GM13976 (cell line): Measurements from ENCODE around the gene ADAMTS4.
A peak's percentile ranks its signal among the peaks of the same experiment; 100 is the strongest.

Experiments used
- DNase-seq: peaks from one replicate; pipeline ENCODE4 v3.0.0; 2012; ENCODE audit warnings: low spot score
- CTCF ChIP-seq: IDR thresholded peaks from 2 replicates; pipeline ENCODE4 v1.5.1; 2012; ENCODE audit warnings: borderline replicate concordance, mild to moderate bottlenecking; ENCODE audit not compliant: insufficient read depth; ENCODE audit errors: extremely low read depth, missing control alignments, control extremely low read depth
- in situ Hi-C: fragments of 300-500 bp; cut with MboI; formaldehyde crosslinking; loops from one replicate; pipeline ENCODE4 v1.12.0; 2022; ENCODE audit warnings: low sequenced_read_pairs, mixed read lengths, inconsistent platforms; ENCODE audit not compliant: unreplicated experiment

Gene ADAMTS4

GRCh38 chr1:161233102-161233501 is 34.2 kb upstream of the ADAMTS4 start:
- in situ Hi-C loops = no loop called here
- no peak for TF ChIP-seq CTCF
- no peak for DNase-seq

- in situ Hi-C loops = no loop called here
- DNase-seq = no peak
- TF ChIP-seq CTCF = no peak
Observed at GRCh38 chr1:161230762-161231161, 31.9 kb upstream of the ADAMTS4 start.

GRCh38 chr1:161229896-161230295 is 31.0 kb upstream of the ADAMTS4 start:
- in situ Hi-C loops = loop anchor here (10.0 kb wide), 1 partner anchor 145 kb away; no protein-coding TSS in a partner anchor
- DNase-seq = no peak
- no peak for TF ChIP-seq CTCF

- no peak for TF ChIP-seq CTCF
- in situ Hi-C loops = loop anchor here (10.0 kb wide), 1 partner anchor 147 kb away; no protein-coding TSS in a partner anchor
Observed at GRCh38 chr1:161228032-161228431, 29.2 kb upstream of the ADAMTS4 start.

GRCh38 chr1:161227196-161227871 is 28.5 kb upstream of the ADAMTS4 start:
- DNase-seq = peak; percentile 81
- TF ChIP-seq CTCF = peak; percentile 62
- in situ Hi-C loops = loop anchor here (10.0 kb wide), 1 partner anchor 147 kb away; no protein-coding TSS in a partner anchor

More at GRCh38 chr1:161228032-161228431, 29.2 kb upstream of the ADAMTS4 start:
- DNase-seq = no peak

GRCh38 chr1:161226759-161227158 is 27.9 kb upstream of the ADAMTS4 start:
- TF ChIP-seq CTCF = no peak
- no peak for DNase-seq
- in situ Hi-C loops = loop anchor here (10.0 kb wide), 1 partner anchor 148 kb away; no protein-coding TSS in a partner anchor
